Measurements from ENCODE around the gene ACTL9.

DNA sequence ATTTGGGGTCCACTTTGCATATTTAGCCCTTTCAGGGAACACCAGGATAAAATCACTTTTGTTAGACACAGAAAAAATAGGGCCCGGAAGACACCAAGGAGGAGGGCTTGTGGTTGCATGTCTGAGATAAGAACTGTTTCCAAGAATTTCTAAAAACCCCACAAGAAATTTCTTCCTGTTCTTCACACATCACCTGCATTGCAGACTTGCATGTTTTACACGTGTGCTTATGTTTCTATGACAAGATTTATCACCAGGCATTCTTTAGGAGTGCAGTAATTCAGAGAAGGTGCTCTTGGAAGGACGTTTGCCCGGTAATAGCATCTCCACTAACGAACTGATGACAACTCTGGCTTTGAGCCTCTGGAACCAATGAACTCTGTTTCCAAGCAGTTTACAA, 7.1 kb upstream of the ACTL9 start:
- TF ChIP-seq, protein P1, sequence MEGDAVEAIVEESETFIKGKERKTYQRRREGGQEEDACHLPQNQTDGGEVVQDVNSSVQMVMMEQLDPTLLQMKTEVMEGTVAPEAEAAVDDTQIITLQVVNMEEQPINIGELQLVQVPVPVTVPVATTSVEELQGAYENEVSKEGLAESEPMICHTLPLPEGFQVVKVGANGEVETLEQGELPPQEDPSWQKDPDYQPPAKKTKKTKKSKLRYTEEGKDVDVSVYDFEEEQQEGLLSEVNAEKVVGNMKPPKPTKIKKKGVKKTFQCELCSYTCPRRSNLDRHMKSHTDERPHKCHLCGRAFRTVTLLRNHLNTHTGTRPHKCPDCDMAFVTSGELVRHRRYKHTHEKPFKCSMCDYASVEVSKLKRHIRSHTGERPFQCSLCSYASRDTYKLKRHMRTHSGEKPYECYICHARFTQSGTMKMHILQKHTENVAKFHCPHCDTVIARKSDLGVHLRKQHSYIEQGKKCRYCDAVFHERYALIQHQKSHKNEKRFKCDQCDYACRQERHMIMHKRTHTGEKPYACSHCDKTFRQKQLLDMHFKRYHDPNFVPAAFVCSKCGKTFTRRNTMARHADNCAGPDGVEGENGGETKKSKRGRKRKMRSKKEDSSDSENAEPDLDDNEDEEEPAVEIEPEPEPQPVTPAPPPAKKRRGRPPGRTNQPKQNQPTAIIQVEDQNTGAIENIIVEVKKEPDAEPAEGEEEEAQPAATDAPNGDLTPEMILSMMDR (conservative IDR thresholded peaks at IDR 0.05) = no peak
- TF ChIP-seq ZFX (IDR thresholded peaks at IDR 0.05) = no peak

All from C4-2B (cell line).